IMR-90 (cell line): ENCODE measurements around the gene CUTC. TPM values are rescaled to one million over a fixed set of nuclear protein-coding genes. Genes with fewer than 3 reads are reported as not detected.

Source experiments
- ATAC-seq: fragments of 200-7000 bp; cut with Tn5 transposase; 2 replicates; pipeline ENCODE4 v1.9.1; 2020; ENCODE audit warnings: low read depth, mild to moderate bottlenecking, moderate library complexity
- BruUV-seq: library from RNA; stranded (reverse); fragments of 400-500 nt; replicated peaks from 2 replicates; lab custom pipeline; 2021; lab: Mats Ljungman, UMichigan
- CTCF ChIA-PET: fragments of 300-600 bp; formaldehyde crosslinking; extraction: SDS; loops from one replicate; lab custom pipeline; 2021; ENCODE audit warnings: antibody characterized with exemption; lab: Yijun Ruan, JAX
- POLR2A ChIA-PET: fragments of 300-600 bp; sonication (Branson Sonifier 250); formaldehyde crosslinking; loops from one replicate; lab custom pipeline; 2022; ENCODE audit warnings: antibody characterized with exemption; ENCODE audit not compliant: unreplicated experiment; lab: Charles Lee
- DNase-seq: peaks from one replicate; pipeline ENCODE4 v3.0.0; 2013
- H2AFZ ChIP-seq: replicated peaks from 2 replicates; pipeline ENCODE3; 2013; ENCODE audit warnings: low read length, mild to moderate bottlenecking; ENCODE audit not compliant: poor library complexity
- H2AK5ac ChIP-seq: 2 replicates; pipeline ENCODE4 v1.6.1; 2013; ENCODE audit warnings: low read depth, low read length, inconsistent platforms
- H2AK9ac ChIP-seq: replicated peaks from 2 replicates; pipeline ENCODE3; 2013; ENCODE audit warnings: mild to moderate bottlenecking, low read depth, low read length, moderate library complexity; ENCODE audit not compliant: poor library complexity
- H2BK120ac ChIP-seq: 2 replicates; pipeline ENCODE4 v1.6.1; 2013; ENCODE audit warnings: low read depth, low read length, inconsistent platforms
- H2BK15ac ChIP-seq: 3 replicates; pipeline ENCODE4 v1.6.1; 2013; ENCODE audit warnings: low read depth, low read length, inconsistent platforms
- H2BK20ac ChIP-seq: 2 replicates; pipeline ENCODE4 v1.6.1; 2013; ENCODE audit warnings: low read depth, mild to moderate bottlenecking, inconsistent platforms, low read length, moderate library complexity
- H2BK5ac ChIP-seq: 2 replicates; pipeline ENCODE4 v1.6.1; 2013; ENCODE audit warnings: mild to moderate bottlenecking, low read depth, low read length, inconsistent platforms; ENCODE audit not compliant: poor library complexity, severe bottlenecking
- H3K14ac ChIP-seq: replicated peaks from 2 replicates; pipeline ENCODE4 v1.6.1; 2013; ENCODE audit warnings: low read depth, low read length, inconsistent platforms
- H3K18ac ChIP-seq: 2 replicates; pipeline ENCODE4 v1.6.1; 2013; ENCODE audit warnings: low read depth, low read length, control low read depth
- H3K23ac ChIP-seq: 2 replicates; pipeline ENCODE4 v1.6.1; 2013; ENCODE audit warnings: low read depth, low read length, inconsistent platforms
- H3K27ac ChIP-seq: 2 replicates; pipeline ENCODE4 v1.5.1; 2013; ENCODE audit warnings: mild to moderate bottlenecking, control low read depth, low read length; ENCODE audit not compliant: insufficient read depth
- H3K27me3 ChIP-seq: 2 replicates; pipeline ENCODE4 v1.6.1; 2013; ENCODE audit warnings: low read length; ENCODE audit not compliant: control insufficient read depth, insufficient read depth
- H3K36me3 ChIP-seq: 2 replicates; pipeline ENCODE4 v1.6.1; 2013; ENCODE audit warnings: low read length, mixed read lengths; ENCODE audit not compliant: control insufficient read depth, insufficient read depth
- H3K4ac ChIP-seq: 2 replicates; pipeline ENCODE4 v1.6.1; 2013; ENCODE audit warnings: low read depth, low read length, inconsistent platforms
- H3K4me1 ChIP-seq: 2 replicates; pipeline ENCODE4 v1.6.1; 2013; ENCODE audit warnings: low read length, mixed read lengths; ENCODE audit not compliant: control insufficient read depth, insufficient read depth
- H3K4me2 ChIP-seq: 2 replicates; pipeline ENCODE4 v1.6.1; 2013; ENCODE audit warnings: low read depth, mild to moderate bottlenecking, control low read depth, low read length, moderate library complexity
- H3K4me3 ChIP-seq: 2 replicates; pipeline ENCODE4 v1.5.1; 2013; ENCODE audit warnings: low read depth, mild to moderate bottlenecking, control low read depth, low read length, moderate library complexity; ENCODE audit not compliant: insufficient read depth
- H3K56ac ChIP-seq: 2 replicates; pipeline ENCODE4 v1.6.1; 2013; ENCODE audit warnings: low read length, inconsistent platforms; ENCODE audit not compliant: insufficient read depth; ENCODE audit errors: extremely low read depth
- H3K79me1 ChIP-seq, 2 experiments: 2 replicates each; pipeline ENCODE4 v1.6.1; 2013; ENCODE audit warnings: low read length in 2 of 2, inconsistent platforms in 1 of 2, low read depth in 1 of 2
- H3K9ac ChIP-seq: 2 replicates; pipeline ENCODE4 v1.6.1; 2013; ENCODE audit warnings: low read depth, low read length, control low read depth
- H3K9me1 ChIP-seq: 2 replicates; pipeline ENCODE4 v1.6.1; 2013; ENCODE audit warnings: low read length, inconsistent platforms; ENCODE audit not compliant: insufficient read depth
- H3K9me3 ChIP-seq: 2 replicates; pipeline ENCODE4 v1.6.1; 2013; ENCODE audit warnings: low read length; ENCODE audit not compliant: control insufficient read depth, insufficient read depth
- H4K20me1 ChIP-seq: 2 replicates; pipeline ENCODE4 v1.6.1; 2013; ENCODE audit warnings: low read length, inconsistent platforms; ENCODE audit not compliant: insufficient read depth
- H4K5ac ChIP-seq: 2 replicates; pipeline ENCODE4 v1.6.1; 2013; ENCODE audit warnings: mild to moderate bottlenecking, low read depth, low read length, control low read depth
- H4K8ac ChIP-seq, 2 experiments: 2 replicates each; pipeline ENCODE4 v1.6.1; 2013; ENCODE audit warnings: low read depth in 2 of 2, low read length in 2 of 2, control low read depth in 1 of 2, inconsistent platforms in 1 of 2
- H4K91ac ChIP-seq: 2 replicates; pipeline ENCODE4 v1.6.1; 2013; ENCODE audit warnings: low read depth, low read length, inconsistent platforms; ENCODE audit not compliant: insufficient read depth
- BHLHE40 ChIP-seq: fragments of 150-350 bp; IDR thresholded peaks from 2 replicates; pipeline ENCODE4 v1.6.1; 2016; ENCODE audit warnings: mild to moderate bottlenecking, low read depth, low read length
- CEBPB ChIP-seq: IDR thresholded peaks from 2 replicates; pipeline ENCODE4 v1.6.1; 2012; ENCODE audit warnings: low read depth, low read length, improper control_type of control experiment
- CHD1 ChIP-seq: IDR thresholded peaks from 2 replicates; pipeline ENCODE4 v1.6.1; 2012; ENCODE audit warnings: low read depth, low read length, improper control_type of control experiment
- CTCF ChIP-seq: conservative IDR thresholded peaks from 2 replicates; pipeline ENCODE4 v1.5.1; 2012; ENCODE audit warnings: mild to moderate bottlenecking, low read depth, low read length, improper control_type of control experiment
- ELK1 ChIP-seq: fragments of 150-350 bp; IDR thresholded peaks from 2 replicates; pipeline ENCODE4 v1.6.1; 2016; ENCODE audit warnings: low read depth, mild to moderate bottlenecking, low read length, moderate library complexity, borderline replicate concordance
- FOS ChIP-seq: fragments of 150-350 bp; IDR thresholded peaks from 2 replicates; pipeline ENCODE4 v1.6.1; 2016; ENCODE audit warnings: low read depth, low read length
- MAFK ChIP-seq: IDR thresholded peaks from 2 replicates; pipeline ENCODE4 v1.6.1; 2012; ENCODE audit warnings: low read depth, low read length, improper control_type of control experiment
- MAZ ChIP-seq: IDR thresholded peaks from 2 replicates; pipeline ENCODE4 v1.6.1; 2012; ENCODE audit warnings: low read depth, mild to moderate bottlenecking, low read length, improper control_type of control experiment, moderate library complexity, borderline replicate concordance
- MXI1 ChIP-seq: IDR thresholded peaks from 2 replicates; pipeline ENCODE4 v1.6.1; 2012; ENCODE audit warnings: low read depth, mild to moderate bottlenecking, low read length, moderate library complexity, borderline replicate concordance
- NFE2L2 ChIP-seq: fragments of 150-350 bp; IDR thresholded peaks from 2 replicates; pipeline ENCODE4 v1.6.1; 2016; ENCODE audit warnings: low read depth, mild to moderate bottlenecking, low read length
- POLR2A ChIP-seq: IDR thresholded peaks from 2 replicates; pipeline ENCODE4 v1.6.1; 2012; ENCODE audit warnings: mild to moderate bottlenecking, low read depth, low read length
- RAD21 ChIP-seq: IDR thresholded peaks from 2 replicates; pipeline ENCODE4 v1.6.1; 2012; ENCODE audit warnings: low read length, improper control_type of control experiment
- RCOR1 ChIP-seq: IDR thresholded peaks from 2 replicates; pipeline ENCODE4 v1.6.1; 2012; ENCODE audit warnings: mild to moderate bottlenecking, low read length, improper control_type of control experiment; ENCODE audit not compliant: insufficient replicate concordance
- RFX5 ChIP-seq: IDR thresholded peaks from 2 replicates; pipeline ENCODE4 v1.8.0; 2012; ENCODE audit warnings: low read depth, mild to moderate bottlenecking, low read length, moderate library complexity
- SMC3 ChIP-seq: fragments of 150-350 bp; IDR thresholded peaks from 2 replicates; pipeline ENCODE4 v1.6.1; 2016; ENCODE audit warnings: low read depth, mild to moderate bottlenecking, antibody characterized with exemption, low read length, moderate library complexity
- USF2 ChIP-seq: fragments of 150-350 bp; IDR thresholded peaks from 2 replicates; pipeline ENCODE4 v1.6.1; 2017; ENCODE audit warnings: mild to moderate bottlenecking, antibody characterized with exemption, low read length, low read depth
- WGBS, 2 experiments: methylation state at CpG; one replicate each; pipeline versions ENCODE4 v1.1.5 to v1.1.7; 2013; ENCODE audit warnings: missing lambda C conversion rate in 2 of 2; ENCODE audit not compliant: insufficient read length in 1 of 2; ENCODE audit errors: extremely low coverage in 2 of 2; 5-methylcytosine and 5-hydroxymethylcytosine counted together
- dilution Hi-C: fragments of 300-500 bp; cut with HindIII; formaldehyde crosslinking; loops from one replicate; pipeline ENCODE4 v1.14.3; 2018; ENCODE audit warnings: low sequenced_read_pairs; ENCODE audit not compliant: unreplicated experiment
- in situ Hi-C: fragments of 300-500 bp; cut with MboI; formaldehyde crosslinking; loops from 3 replicates; pipeline ENCODE4 v1.14.3; 2019; ENCODE audit warnings: low sequenced_read_pairs, inconsistent platforms, mixed read lengths
- intact Hi-C: fragments of 100-400 bp; cut with micrococcal nuclease; formaldehyde crosslinking; loops from 2 replicates; pipeline ENCODE4 v1.10.0; 2022
- polyA plus RNA-seq, 3 experiments: library from polyadenylated mRNA; depleted of rRNA; stranded (reverse); fragments of >200 nt; gene quantifications; 2 replicates each; pipeline ENCODE4 v1.2.3, GENCODE V29; 2012; ENCODE audit warnings: low replicate concordance in 1 of 3
- total RNA-seq: library from RNA; depleted of rRNA; stranded (reverse); fragments of >200 nt; gene quantifications from 2 replicates; pipeline ENCODE4 v1.2.3, GENCODE V29; 2012

Gene CUTC
- total and polyA plus RNA-seq, 2 of the 4 experiments (the other 2 are of a cell fraction) = 7.0 to 10.2 TPM

- no peak overlapping the region for H2AK9ac ChIP-seq
- no peaks in the 10 kb centered on the region for H3K79me1 ChIP-seq
- H3K27ac ChIP-seq = no peak overlapping the region
- dilution Hi-C loops (no loop called here), intact Hi-C loops (no loop called here), in situ Hi-C loops (no loop called here)
- TF ChIP-seq RAD21 = no peak
- no peak for TF ChIP-seq SMC3
- no peak for TF ChIP-seq POLR2A
- TF ChIP-seq MXI1 = no peak
- TF ChIP-seq CHD1 = no peak
- TF ChIP-seq ELK1 = no peak
- no peak for TF ChIP-seq NFE2L2
- TF ChIP-seq USF2 = no peak
- no peak for TF ChIP-seq MAZ
- TF ChIP-seq RFX5 = no peak
- no peak for TF ChIP-seq CEBPB
- TF ChIP-seq CTCF = no peak
- no peak for TF ChIP-seq BHLHE40
- TF ChIP-seq RCOR1 = no peak
- TF ChIP-seq MAFK = no peak
- no peak for TF ChIP-seq FOS
- no peak overlapping the region for H3K18ac ChIP-seq
- H4K8ac ChIP-seq = no peak overlapping the region
- H3K4me2 ChIP-seq = no peak overlapping the region
- no peak for DNase-seq
- no peak overlapping the region for H3K4me3 ChIP-seq
- peak overlapping the region; percentile 7 for H2BK5ac ChIP-seq
- H3K27me3 ChIP-seq = no peaks in the 10 kb centered on the region
- H3K4ac ChIP-seq = no peak overlapping the region
- BruUV-seq = no TSS peak
- H3K36me3 ChIP-seq = no peaks in the 10 kb centered on the region
- H2AFZ ChIP-seq = no peak overlapping the region
- no peak for ATAC-seq
- ChIA-PET POLR2A (interaction anchor here (0.6 kb wide), 1 partner anchor 1121 kb away, joined by 3 read pairs; no protein-coding TSS in a partner anchor), CTCF (no interaction called here)
- H2AK5ac ChIP-seq = no peak overlapping the region
- H2BK20ac ChIP-seq = no peak overlapping the region
- no peak overlapping the region for H4K5ac ChIP-seq
- no peaks in the 10 kb centered on the region for H4K20me1 ChIP-seq
- peaks cover 15% of the 10 kb centered on the region for H3K4me1 ChIP-seq
- no peak overlapping the region for H3K23ac ChIP-seq
- H3K14ac ChIP-seq = no peak overlapping the region
- WGBS, 2 experiments = 100% methylated on average over 1 of the region's 7 CpGs; no CpG with 5 or more reads in 1 of the 2 experiments
- no peak overlapping the region for H3K9ac ChIP-seq
- H3K9me3 ChIP-seq = no peaks in the 10 kb centered on the region
- H3K56ac ChIP-seq = no peak overlapping the region
- H3K9me1 ChIP-seq = peaks cover 8% of the 10 kb centered on the region
- H2BK15ac ChIP-seq = no peak overlapping the region
- no peak overlapping the region for H4K91ac ChIP-seq
- H2BK120ac ChIP-seq = no peak overlapping the region
Measured at GRCh38 chr10:99787782-99788445, 55.9 kb downstream of the CUTC start.
